Activated CD8-positive, alpha-beta memory T cell treated with anti-CD3 and anti-CD28 coated beads, Interleukin-2, amount 50 U/mL, for 4 hours (primary cell): ENCODE measurements around the gene PON1.

ENCODE experiments used
- DNase-seq: peaks from one replicate; pipeline ENCODE4 v3.0.0-alpha.2; 2020

PON1 gene

DNA sequence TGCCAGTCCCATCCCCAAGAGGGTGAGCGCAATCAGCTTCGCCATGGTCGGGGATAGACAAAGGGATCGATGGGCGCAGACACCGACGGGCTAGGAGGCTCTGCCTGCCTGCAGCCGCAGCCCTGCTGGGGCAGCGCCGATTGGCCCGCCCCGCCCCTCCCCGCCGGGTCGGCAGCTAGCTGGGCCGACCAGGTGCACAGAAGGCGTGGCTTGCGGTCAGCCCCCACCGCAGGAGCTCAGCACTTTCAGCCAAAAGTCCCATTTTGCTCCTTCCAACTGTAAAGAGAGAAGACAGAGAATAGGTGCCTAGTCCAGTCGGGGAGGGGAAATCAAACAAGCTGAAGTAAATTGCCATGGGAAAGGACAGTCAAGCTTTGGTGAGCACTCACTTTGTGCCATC is at the start of gene PON1:
PON1 (minus strand) TSS at position 102 of the 400 bp plus-strand sequence; CDS start at position 45, 57 bp downstream.
- peak; percentile 16 for DNase-seq

DNA sequence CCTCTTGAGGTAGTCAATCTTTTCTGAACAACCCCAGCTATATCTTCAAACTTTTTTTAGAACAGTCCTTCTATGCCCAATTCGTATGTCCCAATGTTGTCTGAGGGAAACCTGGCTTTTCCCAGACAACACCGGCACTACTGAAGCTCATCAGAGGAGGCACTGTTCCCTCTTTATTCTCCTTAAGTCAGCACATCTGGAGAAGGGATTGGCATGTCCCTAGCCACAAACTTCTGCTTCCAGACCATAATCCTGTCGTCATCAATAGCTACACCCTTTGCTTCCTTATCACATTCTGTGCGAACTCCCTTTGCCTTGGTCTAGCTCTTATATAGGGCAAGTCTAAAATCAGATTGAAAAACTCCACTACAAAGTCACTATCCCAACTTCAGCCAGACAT is 49.0 kb upstream of the PON1 start:
- DNase-seq, result no peak

DNA sequence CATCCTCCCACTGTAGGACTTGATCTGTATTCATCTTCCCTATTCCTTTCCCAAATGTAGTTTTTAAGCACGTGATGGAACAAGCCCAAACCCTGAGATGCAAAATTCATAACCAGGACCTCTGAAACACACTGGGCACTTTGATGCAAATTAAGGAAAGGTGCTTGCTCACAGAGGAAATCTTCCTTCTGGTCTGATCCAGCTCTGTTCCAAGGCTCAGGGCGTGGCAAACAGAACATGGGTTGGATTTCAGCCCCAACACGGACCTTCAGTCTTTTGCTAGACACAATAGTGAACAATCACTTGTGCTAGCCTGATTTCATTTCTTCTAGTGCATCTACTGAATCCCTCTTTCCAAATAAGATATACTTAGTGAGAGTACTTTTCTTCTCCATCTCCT is 43.9 kb upstream of the PON1 start:
- no peak for DNase-seq

DNA sequence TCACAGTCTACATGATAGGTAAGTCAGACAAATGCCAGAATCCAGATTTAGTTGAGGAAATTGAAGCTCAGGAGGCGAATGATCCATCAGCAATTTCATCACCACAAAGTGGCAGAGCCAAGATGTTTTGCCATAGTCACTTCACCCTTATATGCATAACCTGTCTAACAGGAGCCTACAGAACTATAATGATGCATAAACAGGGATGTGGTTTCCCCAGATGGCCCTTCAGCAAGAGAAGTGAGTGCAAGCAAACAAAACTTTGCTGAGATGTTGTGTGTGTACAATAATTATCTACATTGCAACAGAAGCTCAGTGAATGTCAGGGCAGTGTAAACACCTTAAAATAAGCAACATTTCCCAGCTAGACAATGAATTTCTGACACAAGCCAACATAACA is 43.3 kb upstream of the PON1 start:
- no peak for DNase-seq

DNA sequence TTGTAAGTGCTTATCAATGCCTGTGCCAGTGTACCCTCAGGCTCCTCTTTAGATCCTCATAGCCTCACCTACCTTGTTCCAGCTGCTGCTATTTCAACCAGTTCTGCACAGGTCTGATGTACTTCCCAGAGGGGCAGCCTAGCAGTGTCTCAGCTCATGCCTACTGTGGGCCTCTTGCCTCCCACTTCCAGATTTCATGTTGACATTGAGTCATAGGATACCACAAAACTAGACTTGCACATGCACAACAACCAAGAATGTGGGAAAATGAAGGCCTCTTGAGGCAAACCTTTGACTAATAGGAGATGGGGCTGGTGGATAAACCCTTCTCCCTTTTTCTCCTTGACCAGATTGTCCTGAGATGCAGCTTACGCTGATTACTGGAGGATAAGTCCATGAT is 40.8 kb upstream of the PON1 start:
- no peak for DNase-seq

DNA sequence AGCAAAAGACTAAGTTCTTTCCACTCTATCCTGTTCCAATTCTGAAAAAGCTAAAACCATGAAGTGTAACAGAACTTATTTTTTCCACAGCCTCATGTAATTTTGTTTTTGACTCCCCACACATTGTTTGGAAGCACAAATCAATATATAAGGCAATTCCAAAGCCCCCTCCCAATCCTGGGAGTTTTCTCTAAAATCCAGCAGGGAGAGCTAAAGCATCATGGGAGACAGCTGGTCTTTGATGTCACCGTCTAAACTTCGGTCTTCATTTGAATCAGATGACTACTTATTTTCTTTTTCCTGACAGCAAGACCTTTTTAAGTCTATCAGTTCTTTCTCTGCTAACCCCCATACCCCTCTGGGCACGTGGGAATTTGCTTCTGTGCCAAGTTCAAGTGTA is 33.3 kb upstream of the PON1 start:
- no peak for DNase-seq

DNA sequence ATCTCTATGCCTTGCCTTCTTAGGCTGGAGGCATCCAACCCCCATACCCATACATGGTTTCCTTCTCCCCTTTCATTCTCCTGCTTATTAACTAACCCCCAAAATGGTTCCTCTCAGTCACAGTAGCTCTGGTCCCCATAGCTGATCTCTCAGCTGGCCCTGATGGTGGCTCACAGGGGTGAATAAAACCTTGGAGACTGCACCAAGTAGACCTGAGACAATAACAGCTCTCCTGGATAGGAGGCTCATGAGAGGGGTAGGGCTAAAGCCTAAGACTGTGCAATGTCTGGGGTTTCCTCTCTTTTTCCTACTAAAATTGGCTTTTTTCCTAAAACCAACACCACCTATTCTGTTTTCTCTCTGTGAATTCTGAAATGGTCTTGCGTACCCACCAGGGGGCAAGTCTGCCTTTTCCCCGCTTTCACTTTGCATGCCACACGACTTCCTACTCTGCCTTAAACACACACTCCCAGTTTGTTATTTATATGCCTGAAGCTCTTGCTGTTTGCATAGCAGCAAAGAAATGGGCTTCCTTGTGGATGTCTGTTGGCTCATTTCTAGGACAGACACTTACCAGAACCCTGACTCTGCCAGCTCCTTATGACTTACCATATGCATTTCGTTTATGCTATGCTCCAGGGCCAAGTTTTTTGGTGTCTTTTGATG is 18.4 kb upstream of the PON1 start:
- DNase-seq, result no peak

DNA sequence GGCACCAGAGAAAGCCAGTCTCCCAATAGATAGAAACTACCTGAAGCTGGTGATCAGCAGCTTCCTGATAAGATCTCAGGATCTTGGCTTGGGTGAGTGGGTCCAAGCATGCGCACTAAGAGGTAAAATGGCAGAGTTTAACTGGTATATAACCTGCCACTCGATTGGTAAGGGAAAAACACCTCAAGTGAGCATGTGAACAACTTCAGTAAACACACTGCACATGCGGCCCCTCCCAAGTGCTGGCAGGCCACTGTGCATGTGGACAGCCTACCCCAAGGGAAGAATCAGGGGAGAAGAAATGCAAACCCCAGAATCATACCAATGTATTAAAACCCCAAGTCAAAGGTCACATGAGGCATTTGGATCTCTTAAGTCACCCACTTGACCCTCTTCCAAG is 17.7 kb upstream of the PON1 start:
- no peak for DNase-seq

DNA sequence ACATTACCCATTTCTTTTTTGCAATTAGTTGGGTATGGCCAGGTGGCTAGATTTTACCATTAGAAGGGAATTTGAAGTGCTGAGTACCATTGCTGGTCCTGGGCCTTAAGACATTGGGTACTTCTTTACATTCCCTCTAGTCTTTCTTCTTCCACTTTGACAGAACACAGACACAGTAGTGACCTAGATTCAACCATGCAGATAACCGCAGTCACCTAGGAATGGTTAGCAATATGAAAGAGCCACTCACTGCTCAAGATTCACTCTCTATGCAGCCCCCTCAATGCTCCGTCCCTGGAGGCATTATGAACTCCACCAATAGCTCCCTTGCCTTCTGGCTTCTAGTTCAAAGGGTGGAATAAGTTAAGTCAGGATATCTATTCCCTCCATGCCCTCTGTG is 16.2 kb upstream of the PON1 start:
- DNase-seq, result no peak

DNA sequence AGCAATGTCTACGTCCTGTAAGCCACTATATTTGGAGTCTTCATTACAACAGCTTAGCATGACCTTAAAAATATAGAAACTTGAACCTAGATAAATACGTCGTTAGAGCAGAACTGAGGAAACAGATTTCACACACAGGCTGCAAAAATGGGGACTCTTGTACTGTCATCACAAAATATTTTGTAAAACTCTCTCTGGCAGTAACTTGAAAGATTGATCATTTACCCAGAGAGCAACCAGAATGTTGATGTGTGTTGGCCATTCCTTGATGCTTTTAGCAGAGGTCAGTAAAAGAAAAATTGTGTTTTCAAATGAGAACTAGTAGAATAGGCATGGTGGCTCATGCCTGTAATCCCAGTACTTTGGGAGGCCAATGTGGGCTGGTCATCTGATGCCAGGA is 14.5 kb upstream of the PON1 start:
- DNase-seq, result no peak

DNA sequence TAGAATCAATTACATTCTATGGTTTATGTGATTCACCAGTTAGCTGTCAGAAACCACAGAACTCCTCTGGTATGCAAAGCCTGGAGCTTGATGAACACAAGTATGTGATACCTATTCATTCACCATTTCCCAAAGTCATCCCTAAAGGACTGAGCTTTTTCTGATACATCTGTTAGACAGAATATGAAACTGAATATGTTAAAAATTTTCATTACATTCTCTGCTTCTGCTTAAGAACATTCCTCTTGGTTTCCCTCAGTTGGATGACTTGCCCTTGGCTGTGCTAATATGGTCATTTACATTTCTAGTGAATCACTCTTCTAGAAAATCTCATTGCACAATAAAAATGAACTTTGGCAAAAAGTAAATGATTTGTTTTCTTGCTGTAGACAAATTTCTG is 10.8 kb upstream of the PON1 start:
- no peak for DNase-seq

DNA sequence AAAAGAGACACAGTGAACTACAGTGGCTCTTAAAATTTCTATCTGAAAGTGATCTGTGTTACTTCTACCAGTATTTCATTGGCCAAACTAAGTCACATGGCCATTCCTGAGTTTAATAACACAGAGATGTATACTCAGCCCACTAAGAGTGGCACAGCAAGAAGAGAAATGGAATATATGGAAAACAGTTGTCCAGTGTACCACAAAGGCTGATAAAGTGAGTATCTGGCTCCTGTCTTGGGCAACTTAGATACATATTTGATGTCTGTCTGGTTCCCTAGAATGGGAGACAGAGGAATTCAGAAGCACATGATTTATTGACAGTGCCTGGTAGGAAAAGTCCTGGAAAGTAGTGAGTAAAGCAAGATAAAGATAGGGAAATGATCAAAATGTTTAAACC is 10.1 kb upstream of the PON1 start:
- no peak for DNase-seq

DNA sequence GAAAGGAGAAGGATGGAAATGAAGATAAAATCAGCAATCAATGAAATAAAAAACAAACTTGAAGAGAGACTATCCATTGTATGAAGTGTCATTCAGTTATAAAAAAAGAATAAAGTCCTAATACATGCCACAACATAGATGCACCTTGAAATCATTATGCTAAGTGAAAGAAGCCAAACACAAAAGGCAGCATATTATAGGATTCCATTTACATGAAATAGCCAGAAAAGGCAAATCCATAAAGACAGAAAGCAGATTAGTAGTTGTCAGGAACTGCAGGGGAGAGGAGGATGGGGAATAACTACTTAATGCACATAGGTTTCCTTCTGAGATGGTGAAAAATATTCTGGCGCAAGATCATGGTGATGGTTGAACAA is 6.6 kb upstream of the PON1 start:
- DNase-seq, result no peak

DNA sequence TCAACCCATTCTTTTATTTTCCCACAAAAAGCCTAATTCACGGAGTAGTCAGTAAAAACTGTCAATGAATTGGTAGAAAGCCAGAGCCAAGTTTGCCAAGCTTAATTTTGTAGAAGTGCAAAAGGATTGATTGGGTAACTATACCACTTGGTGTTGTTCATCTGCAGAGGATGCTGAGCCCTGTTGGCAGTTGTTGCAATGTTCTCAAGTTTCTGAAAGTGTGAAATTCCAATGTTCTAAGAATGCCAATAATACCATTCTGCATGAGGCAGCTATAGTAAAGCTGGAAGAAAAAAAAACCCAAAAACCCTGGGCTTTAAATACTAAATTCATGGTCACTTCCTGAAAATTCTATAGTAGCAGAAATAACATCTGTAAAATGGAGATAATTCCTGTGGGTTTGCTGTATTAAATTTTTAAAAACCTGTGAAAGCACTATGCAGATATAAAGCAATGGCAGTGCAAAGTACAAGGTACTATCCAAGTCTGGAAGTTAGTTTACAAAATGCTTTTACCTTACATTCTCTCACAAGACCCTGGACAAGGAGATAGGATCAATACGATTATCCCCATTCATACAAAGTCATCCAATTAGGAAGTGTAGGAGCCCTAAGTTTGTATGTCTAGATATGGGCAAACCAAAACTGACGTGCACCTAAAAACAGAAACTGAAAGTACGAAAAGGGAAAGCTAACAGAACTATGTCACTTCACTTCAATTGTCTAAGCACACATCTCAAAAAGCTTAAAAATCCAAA is 6.0 kb upstream of the PON1 start:
- no peak for DNase-seq

DNA sequence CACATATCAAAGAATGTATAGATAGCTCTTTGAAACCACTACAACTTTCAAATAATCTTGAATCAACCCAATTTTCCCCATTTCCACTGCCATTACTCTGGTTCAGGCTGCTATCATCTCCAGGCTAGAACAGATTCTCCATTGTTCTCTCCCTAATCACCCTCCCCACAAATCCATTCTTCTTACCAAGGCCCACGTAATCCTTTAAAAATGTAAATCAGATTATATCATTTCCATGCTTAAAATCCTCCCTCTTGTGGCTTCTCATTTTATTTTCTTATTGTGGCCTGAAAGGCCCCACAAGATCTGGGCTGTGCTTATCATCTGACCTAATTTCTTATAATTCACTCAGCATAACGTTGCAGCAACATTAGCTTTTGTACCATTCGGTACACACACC is 3.0 kb upstream of the PON1 start:
- DNase-seq, result no peak

DNA sequence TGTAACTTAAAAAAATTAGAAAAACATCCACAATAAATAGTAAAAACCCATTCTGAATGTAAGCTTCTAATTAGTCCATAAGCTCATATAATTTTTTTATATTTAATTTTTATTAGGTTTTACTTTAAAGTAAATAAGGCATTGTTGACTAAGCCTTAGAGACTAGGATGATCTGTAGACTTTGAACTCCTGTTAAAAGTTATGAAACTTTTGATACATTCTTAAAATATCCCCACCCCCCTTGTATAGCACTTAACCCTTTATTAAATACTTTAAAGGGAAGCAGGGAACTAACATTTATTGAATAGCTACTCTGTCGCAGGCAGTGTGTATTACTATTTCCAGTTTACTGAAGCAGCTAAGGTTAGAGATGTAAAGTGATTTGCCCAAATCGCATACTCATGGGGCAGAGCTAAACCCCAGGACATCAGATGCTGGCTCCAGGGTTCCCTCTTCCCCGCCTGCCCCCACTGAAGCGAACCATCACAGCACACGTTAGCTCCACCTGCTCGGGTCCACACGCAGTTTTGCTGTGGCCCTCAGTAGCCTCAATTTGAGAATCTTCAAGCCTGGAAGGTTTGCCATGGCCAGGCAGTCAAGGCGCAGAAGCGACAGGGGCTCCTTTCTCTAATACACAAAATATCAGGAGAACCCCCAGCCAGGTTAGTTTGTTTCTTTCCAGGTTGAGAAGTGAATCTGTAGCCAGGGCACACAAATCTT is 762 bp downstream of the PON1 start:
- DNase-seq, result no peak

DNA sequence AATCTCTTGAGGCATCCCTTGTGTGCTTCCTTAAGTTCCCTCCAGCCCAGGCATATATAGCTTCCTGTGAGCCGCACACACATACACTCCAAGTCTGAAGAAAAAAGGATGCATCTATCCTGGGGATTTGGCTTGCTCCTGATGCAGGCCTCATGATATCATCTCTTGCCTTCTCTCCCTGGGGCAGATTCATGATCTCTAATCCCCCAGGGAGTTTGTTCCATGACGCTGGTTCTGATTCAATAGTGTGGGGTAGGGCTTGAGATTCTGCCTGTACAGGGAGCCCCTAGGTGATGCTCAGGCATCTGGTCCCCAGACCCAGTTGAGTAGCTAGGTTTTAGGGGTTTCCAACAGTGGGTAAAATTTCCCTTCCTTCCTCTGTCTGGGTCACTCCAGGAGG is 1.5 kb downstream of the PON1 start:
- DNase-seq, result no peak

DNA sequence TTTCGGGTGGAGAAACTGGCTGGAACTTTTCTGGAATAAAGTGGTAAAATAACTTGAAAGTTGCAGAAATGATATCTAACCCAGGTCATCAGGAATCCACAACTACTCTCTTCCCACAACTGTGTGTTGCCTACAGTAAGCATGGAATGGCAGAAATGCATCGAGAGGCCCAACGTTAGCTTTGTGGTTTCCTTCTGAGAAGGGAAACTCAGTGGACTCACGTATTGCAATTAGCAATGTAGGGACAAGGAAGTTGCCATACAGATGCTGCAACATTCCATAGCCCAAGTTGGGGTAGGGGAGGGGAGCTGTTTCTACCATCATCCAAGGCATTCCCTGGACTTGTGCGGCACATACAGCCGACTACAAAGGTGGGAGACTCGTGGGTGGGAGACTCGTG is 1.9 kb downstream of the PON1 start:
- no peak for DNase-seq

DNA sequence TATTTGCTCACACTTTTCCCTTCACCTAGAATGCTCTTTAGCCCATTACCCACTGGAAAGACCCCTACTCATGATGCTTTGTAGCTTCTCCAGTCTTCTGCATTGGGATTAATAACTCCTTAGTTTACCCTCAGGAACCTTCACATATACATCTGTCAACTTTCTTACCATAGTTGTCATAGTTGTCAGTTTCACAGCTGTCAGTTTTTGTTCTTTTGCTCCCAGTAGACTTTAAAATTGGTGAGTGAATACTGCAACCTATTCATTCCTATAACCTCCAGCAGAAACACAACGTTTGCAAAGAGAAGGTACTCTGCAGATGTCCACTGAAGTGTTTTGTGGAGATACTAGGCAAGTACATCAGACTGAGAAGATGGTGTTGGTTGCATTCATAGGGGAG is 2.6 kb downstream of the PON1 start:
- no peak for DNase-seq

DNA sequence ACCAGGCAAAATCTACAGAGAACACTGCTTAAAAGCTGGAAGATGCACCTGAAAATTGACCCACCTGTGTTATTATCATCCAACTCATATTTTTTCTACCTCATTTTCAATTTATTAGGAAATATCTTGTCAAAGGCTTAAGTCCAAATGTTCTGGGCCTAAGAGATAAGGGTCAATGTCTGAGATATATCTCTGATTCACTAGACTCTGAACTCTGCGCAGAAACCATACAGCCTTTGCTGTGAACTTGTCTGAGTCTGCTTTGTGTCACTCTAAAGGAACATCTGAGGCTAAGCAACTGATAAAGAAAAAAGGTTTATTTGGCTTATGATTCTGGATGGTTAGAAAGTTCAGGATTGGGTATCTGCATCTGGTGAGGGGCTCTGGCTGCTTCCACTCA is 3.7 kb downstream of the PON1 start:
- DNase-seq, result no peak

DNA sequence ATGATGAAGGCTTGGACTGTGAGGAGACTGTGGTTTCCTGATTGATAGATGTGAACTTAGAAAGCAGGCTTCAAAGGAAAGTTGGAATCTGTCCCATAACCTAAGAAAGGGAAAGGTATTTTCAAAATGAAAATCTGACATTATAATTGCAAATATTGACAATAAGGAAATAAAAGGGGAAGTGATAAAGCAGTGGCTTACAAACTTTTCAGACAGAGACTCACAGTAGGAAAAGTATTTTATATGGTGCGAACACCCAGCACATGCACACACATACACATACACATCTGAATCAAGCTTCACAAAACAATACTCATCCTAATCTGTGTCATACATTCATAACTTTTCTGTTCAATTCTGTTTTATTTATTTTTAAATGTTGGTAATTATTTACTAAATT is 4.8 kb downstream of the PON1 start:
- no peak for DNase-seq

DNA sequence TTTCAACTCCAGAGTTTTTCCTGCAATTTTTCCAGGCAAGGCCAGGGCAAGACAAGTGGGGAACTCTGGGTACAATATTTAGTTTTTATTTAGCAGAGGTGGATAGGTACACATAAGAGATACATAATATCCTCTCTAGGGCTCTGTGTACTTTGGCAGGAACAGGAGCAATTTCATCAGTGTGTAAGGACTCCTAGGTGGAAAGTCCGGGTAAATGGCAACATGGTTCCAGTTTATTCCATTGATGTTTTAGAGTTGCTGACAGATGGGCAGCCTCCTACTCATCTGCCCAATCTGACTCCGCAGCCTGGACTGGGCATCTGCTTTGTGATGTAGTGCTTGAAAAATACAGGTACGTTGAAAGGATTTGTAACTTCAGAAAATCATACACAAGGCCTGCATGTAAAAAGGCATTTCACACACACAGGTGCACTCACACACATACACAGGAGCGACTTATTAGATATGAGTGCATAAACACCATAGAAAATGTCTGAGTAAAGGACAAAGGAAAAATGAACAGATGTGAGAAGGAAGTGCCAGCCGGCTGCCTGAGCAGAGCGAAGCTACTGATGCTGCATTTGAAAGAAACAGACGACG is 5.7 kb downstream of the PON1 start:
- DNase-seq, result no peak

DNA sequence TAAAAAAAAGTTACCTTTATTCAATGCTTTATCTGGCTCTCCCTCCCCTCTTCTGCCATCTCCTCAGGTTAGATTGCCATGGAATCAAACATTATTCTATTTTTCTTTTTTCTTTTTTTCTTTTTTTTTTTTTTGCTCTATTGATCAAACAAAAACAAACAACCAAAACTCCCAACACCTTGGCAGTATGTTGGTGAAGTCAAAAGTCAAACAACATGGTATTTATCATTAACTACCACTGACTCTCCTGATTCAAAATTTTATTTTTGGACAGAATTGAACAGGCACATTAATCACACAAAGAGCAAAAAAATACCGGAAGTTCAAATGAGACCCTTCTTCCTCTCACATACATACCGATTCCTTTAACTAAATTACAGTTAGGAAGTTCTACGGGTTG is 6.4 kb downstream of the PON1 start:
- no peak for DNase-seq

DNA sequence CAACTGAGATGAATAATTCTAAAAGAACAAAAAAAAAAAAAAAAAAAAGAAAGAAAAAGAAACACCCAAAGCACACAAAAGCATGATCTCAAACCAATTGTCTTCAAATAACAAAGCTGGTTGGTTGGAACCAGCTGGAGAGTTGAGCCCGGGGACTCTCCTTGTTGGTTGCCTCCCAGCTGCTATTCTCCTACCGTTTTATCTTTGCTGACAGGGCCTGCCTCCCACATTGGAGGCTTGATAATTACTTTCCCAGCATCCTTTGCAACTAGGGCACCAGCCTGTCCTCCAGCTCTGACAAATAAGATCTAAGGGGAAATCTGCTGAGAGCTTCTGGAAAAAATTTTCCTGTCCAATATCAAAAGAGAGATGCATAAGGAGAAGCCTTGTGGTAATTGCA is 6.8 kb downstream of the PON1 start:
- no peak for DNase-seq
